Body of pancreas (tissue), 4 donors: ENCODE measurements around the gene ECM2. TPM values are rescaled to one million over a fixed set of nuclear protein-coding genes. Genes with fewer than 3 reads are reported as not detected.

ENCODE experiments used
- ATAC-seq: fragments of 150-250 bp; one replicate; pipeline ENCODE4 v1.9.1; 2016
- DNase-seq, 4 donors: peaks; one replicate each; pipeline ENCODE4 v3.0.0-alpha.2; 2019
- H3K27ac ChIP-seq, 4 donors: fragments of 200-600 bp; sonication (generic); 1 replicate in 3 of 4; 2 replicates in 1 of 4; pipeline versions ENCODE4 v1.5.1 to v1.6.1; 2016 to 2019; ENCODE audit warnings: mild to moderate bottlenecking in 1 of 4, mixed read lengths in 1 of 4, moderate library complexity in 1 of 4
- H3K27me3 ChIP-seq, 2 donors: fragments of 200-600 bp; sonication (generic); one replicate each; pipeline ENCODE4 v1.6.0; 2016; ENCODE audit warnings: mild to moderate bottlenecking in 1 of 2
- H3K36me3 ChIP-seq, 2 donors: fragments of 200-600 bp; sonication (generic); replicated peaks in 1 of 2; 2 replicates each; pipeline ENCODE4 v1.5.1; 2016; ENCODE audit warnings: low read depth in 2 of 2; ENCODE audit not compliant: insufficient read depth in 1 of 2
- H3K4me1 ChIP-seq: fragments of 200-600 bp; sonication (generic); one replicate; pipeline ENCODE4 v1.6.0; 2016
- H3K4me3 ChIP-seq, 2 donors: fragments of 200-600 bp; sonication (generic); 1 replicate in 1 of 2; 2 replicates in 1 of 2; pipeline ENCODE4 v1.5.1; 2016 to 2019
- H3K9me3 ChIP-seq, 3 donors: fragments of 200-600 bp; sonication (generic); 1 replicate in 2 of 3; 2 replicates in 1 of 3; pipeline ENCODE4 v1.5.1; 2016
- CTCF ChIP-seq, 7 experiments: fragments of 450-650 bp in 4 of 7; fragments of 200-600 bp in 3 of 7; sonication (generic) in 3 of 7; IDR thresholded peaks; one replicate each; pipeline ENCODE4 v1.5.1; 2016 to 2019; ENCODE audit warnings: antibody characterized with exemption in 7 of 7
- POLR2A ChIP-seq, 3 donors: fragments of 450-650 bp; IDR thresholded peaks; one replicate each; pipeline ENCODE4 v1.6.1; 2016; ENCODE audit warnings: antibody characterized with exemption in 3 of 3, mild to moderate bottlenecking in 2 of 3
- WGBS, 2 donors: methylation state at CpG; one replicate each; pipeline ENCODE4 v1.1.5; 2017; 5-methylcytosine and 5-hydroxymethylcytosine counted together
- intact Hi-C: fragments of 100-400 bp; cut with DNase I; formaldehyde crosslinking; loops from one replicate; pipeline ENCODE4 v1.15.1; 2023
- total RNA-seq, 2 donors: library from RNA; depleted of rRNA; stranded (reverse); fragments of >200 nt; gene quantifications; one replicate each; pipeline ENCODE4 v1.1.0, GENCODE V29; 2016

ECM2 gene
- total RNA-seq, 2 donors from 2014 or later: 6.5 to 8.2 TPM

DNA sequence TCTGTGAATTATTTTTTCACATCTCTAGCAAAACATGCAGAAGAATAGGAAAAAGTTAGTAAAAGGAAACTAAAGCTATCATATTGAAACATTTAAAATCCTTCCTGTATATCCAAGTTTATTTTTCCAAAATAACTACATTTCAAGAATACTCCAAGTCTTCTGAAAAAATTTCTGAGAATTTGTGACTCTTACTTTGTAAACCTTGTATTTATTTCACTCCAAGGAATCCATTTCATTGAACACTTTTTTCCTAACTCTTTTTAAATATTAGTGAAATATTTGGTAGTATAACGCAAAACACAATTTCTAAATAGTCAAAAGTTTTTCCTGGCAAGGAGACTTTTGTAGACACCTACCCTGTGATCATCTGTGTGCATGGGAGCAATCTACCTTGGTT, 19.3 kb downstream of the ECM2 start:
- H3K9me3 ChIP-seq: no peaks in the 10 kb centered on the region
- intact Hi-C loops: no loop called here
- ATAC-seq (no peak), DNase-seq (no peak)
- H3K4me3 ChIP-seq: no peak overlapping the region
- H3K36me3 ChIP-seq: no peaks in the 10 kb centered on the region
- WGBS, 2 donors: 90 to 100% methylated on average over 1 of the region's 1 CpG
- no peak overlapping the region for H3K27ac ChIP-seq
- no peaks in the 10 kb centered on the region for H3K4me1 ChIP-seq
- H3K27me3 ChIP-seq: no peaks in the 10 kb centered on the region
- TF ChIP-seq POLR2A (IDR thresholded peaks at IDR 0.05): no peak
- TF ChIP-seq CTCF (IDR thresholded peaks at IDR 0.05): no peak

- no peaks in the 10 kb centered on the region for H3K27me3 ChIP-seq
- H3K9me3 ChIP-seq: no peaks in the 10 kb centered on the region
- no peaks in the 10 kb centered on the region for H3K36me3 ChIP-seq
- WGBS, 2 donors: 92 to 96% methylated on average over 10 of the region's 10 CpGs
- H3K27ac ChIP-seq: no peak overlapping the region
- H3K4me1 ChIP-seq: no peaks in the 10 kb centered on the region
- ATAC-seq (no peak), DNase-seq (no peak)
- TF ChIP-seq POLR2A (IDR thresholded peaks at IDR 0.05) (no peak), CTCF (IDR thresholded peaks at IDR 0.05) (no peak)
- intact Hi-C loops: no loop called here
- no peak overlapping the region for H3K4me3 ChIP-seq
Measured at GRCh38 chr9:92514635-92515034, 21.2 kb downstream of the ECM2 start.

DNA sequence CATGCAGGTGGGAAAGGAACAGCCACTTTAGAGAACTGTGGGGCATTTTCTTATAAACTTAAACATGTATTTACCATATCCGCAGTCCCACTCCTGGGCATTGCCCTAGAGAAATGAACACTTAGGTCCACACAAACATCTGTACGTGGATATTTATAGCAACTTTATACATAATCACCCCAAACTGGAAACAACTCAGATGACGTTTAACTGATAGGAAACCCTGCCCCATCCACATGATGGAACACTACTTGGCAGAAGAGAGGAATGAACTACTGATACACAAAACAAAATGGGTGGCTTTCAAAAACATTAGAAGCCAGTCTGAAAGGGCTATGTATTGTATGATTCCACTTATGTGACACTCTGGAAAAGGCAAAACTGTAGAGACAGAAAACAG, 22.4 kb downstream of the ECM2 start:
- intact Hi-C loops: no loop called here
- no peaks in the 10 kb centered on the region for H3K36me3 ChIP-seq
- no peak for DNase-seq
- 61 to 70% methylated on average over 3 of the region's 3 CpGs for WGBS, 2 donors
- no peak for ATAC-seq
- no peak for TF ChIP-seq POLR2A (IDR thresholded peaks at IDR 0.05)
- TF ChIP-seq CTCF (IDR thresholded peaks at IDR 0.05): no peak
- H3K27me3 ChIP-seq: no peaks in the 10 kb centered on the region
- no peak overlapping the region for H3K27ac ChIP-seq
- H3K9me3 ChIP-seq: no peaks in the 10 kb centered on the region
- no peaks in the 10 kb centered on the region for H3K4me1 ChIP-seq
- no peak overlapping the region for H3K4me3 ChIP-seq

GRCh38 chr9:92512622-92513021, 23.2 kb downstream of the ECM2 start:
- Histone ChIP-seq H3K9me3 (no peaks in the 10 kb centered on the region), H3K27me3 (no peaks in the 10 kb centered on the region), H3K36me3 (no peaks in the 10 kb centered on the region), H3K4me3 (no peak overlapping the region), H3K4me1 (no peaks in the 10 kb centered on the region), H3K27ac (no peak overlapping the region)
- WGBS, 2 donors: 49 to 53% methylated on average over 3 of the region's 3 CpGs
- ATAC-seq (no peak), DNase-seq (no peak)
- intact Hi-C loops: no loop called here
- TF ChIP-seq POLR2A (IDR thresholded peaks at IDR 0.05): no peak
- TF ChIP-seq CTCF (IDR thresholded peaks at IDR 0.05): no peak

- intact Hi-C loops: no loop called here
- TF ChIP-seq CTCF (IDR thresholded peaks at IDR 0.05) (no peak), POLR2A (IDR thresholded peaks at IDR 0.05) (no peak)
- H3K27ac ChIP-seq: no peak overlapping the region
- H3K4me1 ChIP-seq: no peaks in the 10 kb centered on the region
- no peak for ATAC-seq
- no peak for DNase-seq
- H3K4me3 ChIP-seq: no peak overlapping the region
- H3K27me3 ChIP-seq: no peaks in the 10 kb centered on the region
- H3K9me3 ChIP-seq: no peaks in the 10 kb centered on the region
- no peaks in the 10 kb centered on the region for H3K36me3 ChIP-seq
Measured at GRCh38 chr9:92510747-92511146, 25.0 kb downstream of the ECM2 start.
